ENCODE results near the gene MORN5.

Gene MORN5

GRCh38 chr9:122225312-122226141, 65.8 kb downstream of the MORN5 start:
- TF ChIP-seq PATZ1 (CRISPR knock-in tag; IDR thresholded peaks at IDR 0.05; ENCODE audit: borderline replicate concordance) (no peak), RARB (CRISPR knock-in tag; IDR thresholded peaks at IDR 0.05) (no peak), PPARA (CRISPR knock-in tag; IDR thresholded peaks at IDR 0.05; ENCODE audit: borderline replicate concordance) (no peak), CREB5 (CRISPR knock-in tag; IDR thresholded peaks at IDR 0.05; ENCODE audit: low read depth) (no peak), ARNTL (CRISPR knock-in tag; IDR thresholded peaks at IDR 0.05; ENCODE audit: borderline replicate concordance, low read depth) (no peak), ESRRG (CRISPR knock-in tag; IDR thresholded peaks at IDR 0.05) (no peak), ZFP3 (CRISPR knock-in tag; IDR thresholded peaks at IDR 0.05) (no peak), CSRNP3 (CRISPR knock-in tag; IDR thresholded peaks at IDR 0.05) (no peak), BACH2 (CRISPR knock-in tag; IDR thresholded peaks at IDR 0.05; ENCODE audit: borderline replicate concordance) (no peak), ZFP30 (CRISPR knock-in tag; IDR thresholded peaks at IDR 0.05) (no peak), ZNF8 (CRISPR knock-in tag; IDR thresholded peaks at IDR 0.05) (no peak), ISL1 (CRISPR knock-in tag; IDR thresholded peaks at IDR 0.05) (no peak), ZNF70 (CRISPR knock-in tag; IDR thresholded peaks at IDR 0.05) (no peak), ZNF565 (CRISPR knock-in tag; conservative IDR thresholded peaks at IDR 0.05; ENCODE audit: low read depth) (no peak), TOX (CRISPR knock-in tag; IDR thresholded peaks at IDR 0.05; ENCODE audit: borderline replicate concordance) (no peak)

GRCh38 chr9:122226142-122226757, 66.5 kb downstream of the MORN5 start:
- no peak for ATAC-seq

More at GRCh38 chr9:122225312-122226141, 65.8 kb downstream of the MORN5 start:
- ATAC-seq: no peak

GRCh38 chr9:122226758-122227574, 67.3 kb downstream of the MORN5 start:
- peak; percentile 12 for ATAC-seq
- TF ChIP-seq PPARA (CRISPR knock-in tag; IDR thresholded peaks at IDR 0.05; ENCODE audit: borderline replicate concordance): no peak
- TF ChIP-seq ZNF70 (CRISPR knock-in tag; IDR thresholded peaks at IDR 0.05): no peak
- TF ChIP-seq BACH2 (CRISPR knock-in tag; IDR thresholded peaks at IDR 0.05; ENCODE audit: borderline replicate concordance): no peak
- no peak for TF ChIP-seq POU6F1 (CRISPR knock-in tag; IDR thresholded peaks at IDR 0.05; ENCODE audit: borderline replicate concordance, low read depth)
- no peak for TF ChIP-seq CSDC2 (CRISPR knock-in tag; IDR thresholded peaks at IDR 0.05)
- TF ChIP-seq RARB (CRISPR knock-in tag; IDR thresholded peaks at IDR 0.05): no peak
- TF ChIP-seq ZC3H10 (CRISPR knock-in tag; IDR thresholded peaks at IDR 0.05): no peak
- TF ChIP-seq TOX (CRISPR knock-in tag; IDR thresholded peaks at IDR 0.05; ENCODE audit: borderline replicate concordance): no peak
- no peak for TF ChIP-seq ARNTL (CRISPR knock-in tag; IDR thresholded peaks at IDR 0.05; ENCODE audit: borderline replicate concordance, low read depth)
- TF ChIP-seq ZFP3 (CRISPR knock-in tag; IDR thresholded peaks at IDR 0.05): no peak
- TF ChIP-seq CREB5 (CRISPR knock-in tag; IDR thresholded peaks at IDR 0.05; ENCODE audit: low read depth): no peak
- no peak for TF ChIP-seq ZNF8 (CRISPR knock-in tag; IDR thresholded peaks at IDR 0.05)
- TF ChIP-seq ISL1 (CRISPR knock-in tag; IDR thresholded peaks at IDR 0.05): no peak
- no peak for TF ChIP-seq TCF4 (CRISPR knock-in tag; IDR thresholded peaks at IDR 0.05; ENCODE audit: borderline replicate concordance)
- no peak for TF ChIP-seq PATZ1 (CRISPR knock-in tag; IDR thresholded peaks at IDR 0.05; ENCODE audit: borderline replicate concordance)
- no peak for TF ChIP-seq ESRRG (CRISPR knock-in tag; IDR thresholded peaks at IDR 0.05)
- no peak for TF ChIP-seq OSR1 (CRISPR knock-in tag; IDR thresholded peaks at IDR 0.05)

More at GRCh38 chr9:122226142-122226757, 66.5 kb downstream of the MORN5 start:
- TF ChIP-seq CREB5 (CRISPR knock-in tag; IDR thresholded peaks at IDR 0.05; ENCODE audit: low read depth) (no peak), TOX (CRISPR knock-in tag; IDR thresholded peaks at IDR 0.05; ENCODE audit: borderline replicate concordance) (no peak), ZNF565 (CRISPR knock-in tag; conservative IDR thresholded peaks at IDR 0.05; ENCODE audit: low read depth) (no peak), CSDC2 (CRISPR knock-in tag; IDR thresholded peaks at IDR 0.05) (no peak)

Data from SK-N-SH treated with all-trans-retinoic acid at 6 μM for 48 hours (cell line).